GM12865 (cell line): Measurements from ENCODE around the gene NTMT1.

Source experiments
- DNase-seq: peaks from one replicate; pipeline ENCODE4 v3.0.0; 2010; ENCODE audit warnings: low read depth
- H3K4me3 ChIP-seq: 2 replicates; pipeline ENCODE4 v1.5.1; 2011; ENCODE audit warnings: mild to moderate bottlenecking, low read depth, low read length, control low read depth
- TF ChIP-seq, protein P1 (sequence below): IDR thresholded peaks from 2 replicates; pipeline ENCODE4 v1.5.1; 2011; ENCODE audit warnings: low read length, control low read depth, low read depth, inconsistent platforms; ENCODE audit not compliant: insufficient read depth; ENCODE audit errors: missing control alignments

Gene NTMT1

DNA sequence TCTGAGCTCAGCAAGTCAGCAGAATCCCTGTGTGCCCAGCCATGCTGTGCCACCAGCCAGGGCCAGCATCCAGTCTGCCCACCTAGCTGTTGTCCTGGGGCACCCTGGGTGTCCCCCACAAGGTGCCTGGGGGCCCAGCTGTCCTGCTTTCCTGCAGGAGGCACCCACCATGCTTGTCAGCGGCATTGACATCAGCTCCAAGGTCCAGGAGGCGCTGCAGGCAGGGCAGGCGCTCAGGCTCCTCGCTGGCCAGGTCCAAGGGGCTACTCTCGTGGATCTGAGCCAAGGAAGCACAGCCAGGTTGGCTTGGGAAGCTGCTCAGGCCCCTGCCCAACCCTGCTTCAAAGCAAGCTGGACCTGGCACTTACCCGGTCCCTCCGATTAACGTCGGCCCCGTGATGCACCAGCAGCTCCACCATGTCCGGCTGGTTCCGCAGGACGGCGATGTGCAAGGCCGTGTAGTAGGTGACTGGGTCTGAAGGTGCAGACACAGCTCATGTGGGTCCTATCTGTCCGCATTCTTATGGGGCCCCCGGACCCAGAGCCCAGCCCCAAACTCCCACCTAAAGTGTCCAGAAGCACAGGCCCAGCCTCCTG is 13.2 kb downstream of the NTMT1 start:
- TF ChIP-seq, protein P1, sequence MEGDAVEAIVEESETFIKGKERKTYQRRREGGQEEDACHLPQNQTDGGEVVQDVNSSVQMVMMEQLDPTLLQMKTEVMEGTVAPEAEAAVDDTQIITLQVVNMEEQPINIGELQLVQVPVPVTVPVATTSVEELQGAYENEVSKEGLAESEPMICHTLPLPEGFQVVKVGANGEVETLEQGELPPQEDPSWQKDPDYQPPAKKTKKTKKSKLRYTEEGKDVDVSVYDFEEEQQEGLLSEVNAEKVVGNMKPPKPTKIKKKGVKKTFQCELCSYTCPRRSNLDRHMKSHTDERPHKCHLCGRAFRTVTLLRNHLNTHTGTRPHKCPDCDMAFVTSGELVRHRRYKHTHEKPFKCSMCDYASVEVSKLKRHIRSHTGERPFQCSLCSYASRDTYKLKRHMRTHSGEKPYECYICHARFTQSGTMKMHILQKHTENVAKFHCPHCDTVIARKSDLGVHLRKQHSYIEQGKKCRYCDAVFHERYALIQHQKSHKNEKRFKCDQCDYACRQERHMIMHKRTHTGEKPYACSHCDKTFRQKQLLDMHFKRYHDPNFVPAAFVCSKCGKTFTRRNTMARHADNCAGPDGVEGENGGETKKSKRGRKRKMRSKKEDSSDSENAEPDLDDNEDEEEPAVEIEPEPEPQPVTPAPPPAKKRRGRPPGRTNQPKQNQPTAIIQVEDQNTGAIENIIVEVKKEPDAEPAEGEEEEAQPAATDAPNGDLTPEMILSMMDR, result no peak
- H3K4me3 ChIP-seq, result no peak overlapping the region

DNA sequence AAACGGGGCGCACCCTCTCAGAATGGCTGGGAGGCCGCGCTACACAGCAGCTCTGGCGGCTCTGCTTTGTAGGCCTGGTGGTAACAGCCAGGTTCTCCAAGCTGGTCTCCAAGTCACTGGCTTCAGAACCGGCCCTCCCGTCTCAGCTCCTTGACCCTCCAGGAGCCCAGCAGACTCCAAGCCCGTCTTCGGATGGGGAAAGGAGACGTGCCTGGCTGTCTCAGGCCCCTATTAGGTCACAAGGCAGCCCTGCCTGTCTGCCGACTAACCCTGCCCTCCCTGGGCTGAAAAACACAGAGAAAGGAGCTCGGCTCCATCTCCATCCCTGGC is 13.8 kb downstream of the NTMT1 start:
- no peak for DNase-seq
- TF ChIP-seq, protein P1, result no peak
- no peak overlapping the region for H3K4me3 ChIP-seq

More for the DNA sequence above, 13.2 kb downstream of the NTMT1 start:
- DNase-seq, result no peak

DNA sequence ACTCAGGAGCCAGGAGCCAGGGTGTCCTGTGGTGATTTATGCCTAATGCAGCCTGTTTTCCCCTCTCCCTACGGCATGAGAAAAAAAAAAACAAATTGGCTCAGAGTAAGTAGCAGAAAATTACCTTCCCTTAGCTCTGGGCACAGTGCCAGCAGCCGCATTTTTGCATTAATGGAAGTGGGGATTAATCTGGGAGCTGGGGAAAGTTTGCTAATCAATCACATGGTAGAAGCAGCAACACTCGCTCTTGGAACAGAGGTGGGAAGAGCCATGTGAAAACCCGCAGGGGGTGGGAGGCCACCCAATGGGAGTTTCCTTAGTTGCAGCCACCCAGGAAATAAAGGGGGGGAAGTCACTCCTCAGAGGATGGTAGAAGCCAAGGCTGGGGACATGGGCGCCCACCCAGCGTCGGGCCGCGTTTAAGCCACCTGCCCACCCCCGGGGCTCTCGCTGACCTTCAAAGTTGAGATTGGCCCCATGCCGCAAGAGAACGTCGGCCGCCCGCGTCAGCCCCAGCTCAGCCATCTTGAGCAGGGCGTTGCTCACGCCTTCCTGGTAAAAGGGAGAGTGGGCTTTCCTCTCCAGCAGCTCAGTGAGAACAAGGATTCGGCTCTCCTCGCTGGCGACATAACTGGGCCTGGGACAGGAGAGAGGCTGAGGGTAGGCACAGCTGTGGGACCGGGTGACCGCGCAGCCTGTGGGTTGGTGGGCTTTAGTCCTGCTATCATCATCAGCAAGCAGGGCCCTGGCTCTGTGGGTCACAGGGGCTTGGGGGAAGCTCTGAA is 14.3 kb downstream of the NTMT1 start:
- DNase-seq, result no peak
- TF ChIP-seq, protein P1, result no peak
- H3K4me3 ChIP-seq, result no peak overlapping the region

DNA sequence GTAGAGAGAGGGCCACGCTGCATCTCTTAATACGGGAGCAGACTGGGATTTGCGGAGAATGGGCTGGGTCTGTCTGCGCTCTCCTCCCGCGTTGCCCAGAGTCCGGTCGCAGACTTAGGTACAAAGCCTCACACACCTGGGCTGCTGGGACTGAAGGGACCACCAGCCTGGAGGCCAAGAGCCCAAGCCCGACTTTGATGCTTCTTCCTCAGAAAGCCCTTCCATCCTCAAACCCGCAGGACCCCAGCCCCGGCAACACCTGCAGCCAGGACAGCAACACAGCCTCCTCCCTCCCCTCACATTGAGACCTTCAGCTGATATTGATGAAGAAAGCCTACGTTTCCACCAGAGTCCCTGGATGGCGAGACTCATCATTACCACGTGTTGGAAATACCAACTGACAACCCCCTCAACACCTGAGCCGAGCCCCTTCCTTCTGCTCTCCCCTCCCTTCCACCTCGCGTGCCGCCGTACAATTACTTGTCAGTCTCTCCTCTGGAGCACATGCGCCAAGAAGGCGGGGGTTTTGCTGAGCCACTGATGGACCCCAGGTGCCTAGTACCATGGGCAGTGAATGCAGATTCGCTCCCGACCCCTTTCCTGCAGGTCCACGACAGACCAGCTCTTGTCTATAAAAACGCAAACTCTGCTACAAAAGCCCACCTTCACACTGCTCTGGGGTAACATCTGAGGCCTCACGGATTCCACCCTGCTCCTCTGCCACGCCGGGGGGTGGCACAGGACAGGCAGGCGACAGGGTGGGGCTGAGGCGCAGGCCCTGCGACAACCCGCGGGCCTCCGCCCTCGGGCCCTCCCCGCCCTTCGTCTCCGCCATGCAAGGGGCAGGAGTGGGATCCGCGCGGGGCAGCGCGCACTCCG is 15.1 kb downstream of the NTMT1 start:
- peak overlapping the region; percentile 95 for H3K4me3 ChIP-seq

DNA sequence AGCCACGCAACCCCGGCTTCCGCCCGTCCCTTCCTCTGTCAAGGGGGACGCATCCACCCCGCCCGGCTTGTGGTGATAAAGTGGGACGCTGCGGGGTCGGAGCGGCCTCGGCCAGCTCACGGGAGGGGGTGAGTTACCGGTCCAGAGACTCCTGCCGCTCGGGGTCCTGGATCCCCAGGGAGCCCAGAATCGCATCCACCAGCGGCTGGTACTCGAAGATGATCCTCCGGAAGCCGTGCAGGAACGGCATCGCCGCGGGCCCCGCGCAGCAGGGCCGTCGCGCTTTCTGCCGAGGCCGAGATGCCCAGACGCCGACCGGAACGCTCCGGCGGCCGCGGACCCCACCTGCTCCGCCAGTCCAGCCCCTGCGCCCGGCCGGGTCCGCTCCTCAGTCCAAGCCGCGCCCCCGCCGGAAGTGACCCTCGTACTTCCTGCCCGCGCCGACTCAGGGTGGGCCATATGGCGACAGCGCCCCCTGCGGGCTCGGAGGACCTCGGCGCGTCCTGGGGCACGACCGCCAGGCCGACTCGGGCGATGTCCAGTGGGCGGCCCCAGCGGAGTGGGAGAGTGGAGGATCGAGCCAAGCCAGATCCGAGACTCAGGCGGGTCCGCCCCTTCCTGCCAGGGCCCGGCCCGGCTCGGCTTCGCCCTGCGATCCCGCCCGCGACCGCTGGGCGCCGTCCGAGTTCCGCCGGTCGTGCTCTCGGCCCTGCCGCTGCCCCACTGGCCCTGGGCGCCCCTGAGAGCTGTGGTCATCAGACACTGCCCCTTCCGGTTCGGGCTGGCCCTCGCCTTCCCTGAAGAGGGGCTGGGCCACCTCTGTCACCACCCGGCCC is 16.0 kb downstream of the NTMT1 start, which contains the start of gene ASB6:
ASB6 (minus strand) TSS at position 402 of the 836 bp plus-strand sequence; CDS start at position 250, 152 bp downstream.
- peak within 1 kb of the TSS; percentile 95 for H3K4me3 ChIP-seq
- TF ChIP-seq, protein P1, result peak; percentile 85
- peak; percentile 97 for DNase-seq

More for the DNA sequence above, 15.1 kb downstream of the NTMT1 start:
- no peak for DNase-seq
- TF ChIP-seq, protein P1, result no peak

DNA sequence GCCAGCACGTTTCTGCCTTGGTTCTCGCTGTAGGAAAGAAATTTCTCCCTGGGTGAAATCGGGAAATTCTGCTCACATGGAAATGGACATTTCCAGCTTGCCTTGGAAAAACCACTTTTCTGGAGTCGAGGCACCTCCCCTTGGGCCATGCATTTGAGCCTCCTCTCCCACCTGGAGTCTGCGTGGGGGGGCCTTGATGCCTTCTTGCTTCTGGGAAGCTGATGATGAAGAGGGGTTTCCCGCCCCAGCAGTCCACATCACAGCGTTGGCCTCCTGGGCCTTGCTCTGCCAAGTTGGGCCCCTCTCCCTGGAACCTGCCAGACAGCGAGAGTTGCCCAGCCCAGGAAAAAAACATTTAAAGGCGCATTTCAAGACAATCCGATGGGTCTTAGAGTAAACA is 17.7 kb downstream of the NTMT1 start:
- H3K4me3 ChIP-seq, result no peak overlapping the region
- TF ChIP-seq, protein P1, result no peak
- no peak for DNase-seq
